ENCODE data around the gene JDP2.

JDP2 gene

DNA sequence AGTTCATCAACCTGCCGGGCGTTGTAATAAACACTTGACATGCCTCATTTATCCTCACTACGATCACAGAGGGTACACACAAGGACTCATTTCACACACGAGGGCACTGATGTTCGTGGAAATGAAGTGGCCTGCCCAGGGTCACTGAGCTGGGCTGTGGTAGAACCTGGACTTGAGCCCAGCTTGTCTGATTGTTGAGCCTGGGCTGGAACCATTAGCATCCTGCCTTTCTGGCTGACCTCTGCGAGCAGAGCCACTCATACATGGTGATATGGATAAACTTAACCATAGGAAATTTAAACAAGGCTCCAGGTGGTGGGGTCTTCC is 16.6 kb upstream of the JDP2 start:
- no peak for DNase-seq

DNA sequence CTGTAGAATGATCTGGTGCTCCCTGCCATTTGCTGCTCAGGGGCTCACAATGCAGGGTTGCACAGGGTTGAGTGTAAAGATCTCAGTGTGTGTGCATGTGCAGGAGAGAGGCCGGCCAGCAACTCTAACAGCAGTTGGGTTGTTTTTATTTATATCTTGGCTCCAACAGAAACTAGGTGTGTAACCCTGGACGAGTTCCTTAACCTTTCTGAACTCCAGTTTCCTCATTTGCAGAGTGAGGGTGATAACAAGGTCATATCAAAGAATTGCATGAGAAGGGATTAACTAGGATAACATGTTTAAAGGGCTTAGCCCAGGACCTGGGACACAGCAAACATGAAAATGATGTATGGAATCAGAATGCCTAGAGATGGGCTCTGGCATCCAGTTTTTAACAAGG is 14.8 kb upstream of the JDP2 start:
- no peak for DNase-seq

DNA sequence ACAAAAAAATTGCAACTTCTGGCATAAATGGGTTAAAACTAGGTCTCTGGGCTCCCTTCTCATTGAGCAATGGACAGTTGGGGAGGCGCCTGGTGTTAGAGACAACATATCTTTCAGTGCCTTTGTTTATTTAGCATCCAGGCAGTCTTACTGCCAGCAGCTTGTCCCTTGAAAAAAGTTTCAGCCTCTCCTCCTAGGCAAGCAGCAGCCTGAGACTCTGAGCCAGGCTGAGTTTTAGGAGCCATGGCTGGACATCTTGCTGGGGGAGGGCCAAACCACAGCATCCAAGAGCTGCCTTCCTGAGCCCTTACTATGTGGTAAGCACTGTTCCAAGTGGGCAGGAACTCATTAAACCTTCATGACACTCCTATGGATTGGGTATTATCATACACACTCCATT is 10.1 kb upstream of the JDP2 start:
- no peak for DNase-seq

DNA sequence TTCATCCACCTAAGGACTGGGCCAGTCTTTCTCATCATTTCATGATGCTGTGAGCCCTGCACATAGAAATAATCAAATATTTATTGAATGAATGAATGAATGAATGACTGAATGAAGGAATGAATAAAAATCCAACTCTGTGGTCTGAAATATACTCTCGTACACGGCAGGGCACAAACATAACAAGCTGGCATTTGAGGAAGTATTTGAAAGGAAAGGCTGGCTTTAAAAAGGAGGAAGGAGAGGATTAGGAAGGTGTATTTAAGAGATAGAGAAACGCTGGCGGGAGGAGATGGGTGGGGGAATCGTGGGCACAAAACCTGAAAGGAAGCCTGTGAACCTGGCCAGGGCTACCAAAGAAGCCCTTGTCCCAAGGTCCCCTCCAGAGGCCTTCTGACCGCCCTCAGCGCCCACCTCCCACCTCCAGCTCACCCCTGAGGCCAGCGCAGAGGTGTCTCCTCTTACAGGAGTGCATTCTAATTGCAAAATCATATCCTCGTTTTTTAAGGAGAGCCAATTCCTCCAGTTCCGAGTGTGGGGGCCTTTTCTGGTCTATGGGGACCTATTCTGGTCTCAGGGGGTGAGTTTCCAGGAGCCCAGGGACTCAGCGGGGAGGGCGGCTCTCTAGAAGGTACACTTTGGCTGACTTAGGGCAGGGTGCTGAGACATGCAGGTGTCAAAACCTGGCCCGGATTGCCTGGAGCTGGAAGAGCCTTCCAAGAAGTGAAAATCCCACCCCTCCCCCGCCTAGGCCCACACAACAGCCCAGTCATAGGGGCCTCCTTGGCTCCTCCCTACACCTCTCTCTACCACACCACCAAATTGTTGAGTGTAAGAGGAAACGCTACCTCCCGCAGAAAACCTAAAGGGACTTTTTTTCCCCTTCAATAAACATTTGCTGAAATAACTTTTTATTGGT is 8.7 kb upstream of the JDP2 start:
- peak; percentile 10 for DNase-seq

DNA sequence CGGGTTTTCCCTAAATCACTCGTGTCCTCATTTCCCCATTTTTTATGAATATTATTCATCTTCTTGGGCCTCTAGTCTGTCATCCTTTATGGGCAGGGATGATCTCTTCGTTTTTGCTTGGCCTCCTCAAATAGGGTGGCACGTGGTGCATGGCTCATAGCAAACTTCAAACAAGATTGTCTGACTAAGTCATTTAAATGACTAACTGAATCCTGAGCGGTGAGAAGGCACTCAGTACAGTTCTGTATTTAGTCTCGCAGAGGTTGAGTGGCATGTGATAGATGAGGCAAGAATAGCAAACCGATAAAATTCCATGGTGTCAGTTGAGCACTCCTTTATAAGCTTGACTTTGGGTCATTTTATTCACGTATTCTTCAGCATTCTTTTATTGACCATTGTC is 5.7 kb upstream of the JDP2 start:
- peak; percentile 86 for DNase-seq

DNA sequence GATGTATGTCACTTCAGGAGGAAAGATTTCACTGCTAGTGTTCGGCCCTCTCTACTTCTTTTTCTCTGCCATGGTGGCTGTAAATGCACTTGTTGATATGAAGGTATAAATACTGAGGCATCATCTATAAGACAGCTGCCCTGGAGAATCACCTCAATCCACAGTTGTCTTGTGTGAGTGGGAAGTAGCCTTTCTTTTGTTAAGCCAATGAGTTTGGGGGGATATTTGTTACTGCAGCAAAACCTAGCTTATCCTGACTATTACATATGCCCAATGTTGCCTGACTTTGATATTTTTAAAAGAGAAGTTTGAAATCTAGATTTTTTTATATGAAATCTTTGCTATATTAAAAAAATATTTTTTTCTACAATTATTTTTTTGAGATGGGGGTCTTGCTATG is 3.3 kb upstream of the JDP2 start:
- no peak for DNase-seq

DNA sequence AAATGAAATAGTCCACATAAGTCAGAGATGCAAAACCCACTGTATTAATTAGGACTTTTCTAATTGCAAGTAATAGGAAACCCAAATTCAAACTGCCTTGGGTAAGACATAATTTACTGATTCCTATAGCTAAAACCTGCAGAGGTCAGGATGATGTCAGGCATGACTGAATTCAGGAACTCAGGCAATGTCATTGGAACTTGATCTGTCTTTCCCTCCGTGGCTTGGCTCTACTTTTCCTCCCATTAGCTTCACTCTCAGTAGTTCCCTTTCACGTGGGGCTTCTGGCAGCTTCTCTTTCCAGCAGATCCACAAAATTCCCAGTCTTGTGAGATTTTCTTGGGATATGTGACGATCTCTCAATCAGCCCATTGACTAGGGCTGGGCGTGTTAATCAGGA is 2.4 kb upstream of the JDP2 start:
- DNase-seq: peak; percentile 27

DNA sequence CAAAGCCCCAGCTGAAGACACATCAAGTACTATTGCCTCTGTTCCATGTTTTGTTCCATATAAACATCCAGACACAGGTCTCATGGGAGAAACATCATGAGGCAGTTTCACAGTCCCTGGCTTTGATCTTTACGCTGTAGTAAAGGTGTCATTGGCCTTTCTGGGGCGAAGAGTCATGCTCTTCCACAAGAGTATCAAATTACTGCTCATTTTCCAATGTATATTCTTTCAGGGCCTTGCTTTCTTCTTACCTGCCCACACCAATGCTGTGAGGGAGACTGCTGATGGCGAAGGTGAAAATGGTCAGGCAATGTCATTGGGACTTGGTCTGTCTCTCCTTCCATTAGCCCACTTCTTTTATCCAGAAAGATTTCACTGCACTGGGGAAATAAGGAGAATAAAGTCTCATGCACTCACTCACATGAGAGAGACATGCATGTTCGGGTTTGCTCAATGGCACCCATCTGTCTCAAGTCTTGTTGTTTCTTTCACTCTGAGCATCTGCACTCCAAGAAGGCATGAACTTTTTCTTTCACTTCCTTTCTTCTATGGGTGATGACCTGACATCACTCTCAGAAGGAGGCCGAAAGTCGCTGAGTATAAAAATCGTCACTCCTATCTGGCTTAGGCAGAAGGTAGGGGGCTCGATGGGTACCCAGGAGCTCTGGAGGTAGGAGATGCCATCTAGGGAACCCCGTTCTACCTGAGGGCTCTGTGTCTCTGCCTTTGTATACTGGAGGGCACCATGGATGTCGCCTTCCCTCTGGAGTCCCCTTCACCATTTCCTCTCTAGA is 1.3 kb upstream of the JDP2 start:
- peak; percentile 94 for DNase-seq

DNA sequence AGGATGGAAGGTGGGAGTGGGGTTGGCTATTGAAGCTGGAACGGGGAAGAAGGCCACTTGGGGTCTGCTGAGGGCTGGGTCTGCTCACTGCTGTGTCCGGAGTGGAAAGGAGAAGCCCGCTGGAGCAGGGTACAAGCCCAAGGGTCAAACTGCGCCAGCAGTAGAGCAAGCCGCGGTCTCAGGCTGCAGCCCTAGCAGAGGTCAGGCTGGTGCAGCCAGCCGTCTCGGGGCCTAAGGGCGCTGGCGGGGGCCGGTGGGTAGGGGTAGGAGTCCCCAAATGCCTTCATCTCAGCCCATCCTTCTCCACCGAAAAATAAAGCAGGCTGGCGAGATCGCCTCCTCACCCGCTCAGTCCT is 718 bp upstream of the JDP2 start:
- peak; percentile 21 for DNase-seq

DNA sequence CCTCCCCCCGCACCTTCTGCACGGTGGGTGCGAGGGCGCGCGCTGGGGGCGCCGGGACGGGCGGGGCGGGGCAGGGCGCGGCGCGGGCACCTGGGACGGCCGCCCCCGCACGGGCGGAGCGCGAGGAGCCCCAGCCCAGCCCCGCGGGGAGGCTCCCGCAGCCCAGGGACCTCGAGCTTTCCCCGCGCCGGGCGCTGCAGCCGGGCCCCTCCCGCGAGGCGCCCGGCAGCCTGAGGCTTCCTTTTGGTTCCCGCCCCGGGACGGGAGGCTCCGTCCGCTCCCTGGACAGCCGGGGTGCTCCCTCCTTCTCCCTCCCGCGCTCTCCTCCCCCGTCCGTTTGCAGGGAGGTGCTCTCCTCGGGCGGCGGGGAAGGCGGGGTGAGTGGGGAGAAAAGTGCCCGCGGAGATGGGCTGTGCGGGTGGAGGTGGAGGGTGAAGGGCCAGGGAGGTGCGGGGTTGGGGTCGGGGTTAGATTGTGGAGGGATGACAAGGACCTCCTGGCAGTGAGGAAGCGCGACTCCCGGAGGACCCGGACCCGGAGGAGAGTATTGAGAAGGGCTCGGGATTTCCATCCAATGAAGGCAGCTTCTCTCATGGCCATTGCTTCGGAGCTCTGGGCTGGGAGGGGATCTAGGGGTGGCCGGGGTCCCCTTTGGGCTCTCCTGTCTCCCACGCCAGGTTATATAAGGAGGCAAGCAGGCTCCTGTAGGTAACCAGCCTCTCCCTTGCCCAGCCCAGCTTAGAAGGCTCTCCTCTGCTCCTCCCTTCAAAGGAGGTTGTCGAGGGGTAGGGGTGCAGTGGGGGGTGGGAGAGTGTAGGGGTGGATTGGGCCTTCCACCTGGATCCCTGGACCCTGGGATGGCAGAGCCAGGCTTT is 645 bp downstream of the JDP2 start:
- DNase-seq: peak; percentile 24

DNA sequence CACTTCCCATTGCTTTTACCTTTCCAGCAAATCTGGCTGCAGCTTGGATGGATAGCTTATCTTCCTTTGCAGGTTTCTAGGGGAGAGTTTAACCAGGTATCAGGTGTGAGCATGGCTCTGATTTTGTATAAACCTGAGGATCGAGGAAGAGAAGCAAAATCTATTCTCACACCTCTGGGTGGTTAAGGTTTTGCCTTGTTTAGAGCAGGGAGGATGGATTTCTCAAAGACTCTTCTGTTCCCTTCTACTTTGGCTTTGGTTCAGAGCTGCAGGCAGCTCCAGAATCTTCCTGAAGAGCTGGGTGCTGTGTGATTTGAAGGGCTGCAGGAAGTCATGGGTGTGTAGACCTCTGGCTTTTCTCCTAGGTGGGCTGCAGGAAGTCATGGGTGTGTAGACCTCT is 1.7 kb downstream of the JDP2 start:
- DNase-seq: no peak

DNA sequence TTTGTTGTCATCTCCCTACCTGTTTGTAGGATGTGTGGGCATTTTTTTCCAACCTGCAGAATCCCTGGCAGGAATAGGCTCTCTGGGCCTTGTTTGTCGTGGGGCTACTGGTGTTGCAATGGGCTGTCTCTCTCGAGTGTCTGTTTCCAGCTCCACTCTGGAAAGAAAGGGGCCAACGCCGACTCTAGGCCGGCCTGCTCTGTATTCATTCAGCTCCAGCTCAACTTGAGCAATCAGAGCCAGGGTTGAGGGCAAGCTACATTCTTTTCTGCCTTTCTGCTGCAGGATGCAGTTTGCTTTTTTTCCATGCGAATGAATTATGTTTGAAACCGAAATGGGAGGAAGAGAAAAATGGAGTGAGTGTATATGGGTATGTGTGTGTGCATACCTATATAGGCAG is 2.3 kb downstream of the JDP2 start:
- DNase-seq: no peak

DNA sequence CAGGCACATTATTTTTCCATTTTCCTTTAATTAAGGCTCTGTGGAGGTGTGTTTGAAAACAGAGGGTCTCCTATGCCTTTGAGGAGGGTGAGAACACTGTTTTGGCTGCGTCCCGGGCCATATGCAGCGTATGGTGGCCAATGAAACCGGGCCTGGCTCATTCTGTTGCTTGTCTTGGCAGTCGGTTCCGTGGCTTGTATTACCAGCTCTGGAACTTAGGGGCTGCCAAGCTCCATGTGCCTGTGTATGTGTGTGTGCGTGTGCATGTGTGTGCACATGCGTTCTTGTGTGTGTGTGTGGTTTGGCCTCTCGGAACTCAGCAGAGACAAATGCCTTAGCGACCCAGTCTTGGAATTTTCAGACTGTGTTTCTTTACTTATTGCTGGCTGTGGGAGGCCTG is 2.7 kb downstream of the JDP2 start:
- no peak for DNase-seq

DNA sequence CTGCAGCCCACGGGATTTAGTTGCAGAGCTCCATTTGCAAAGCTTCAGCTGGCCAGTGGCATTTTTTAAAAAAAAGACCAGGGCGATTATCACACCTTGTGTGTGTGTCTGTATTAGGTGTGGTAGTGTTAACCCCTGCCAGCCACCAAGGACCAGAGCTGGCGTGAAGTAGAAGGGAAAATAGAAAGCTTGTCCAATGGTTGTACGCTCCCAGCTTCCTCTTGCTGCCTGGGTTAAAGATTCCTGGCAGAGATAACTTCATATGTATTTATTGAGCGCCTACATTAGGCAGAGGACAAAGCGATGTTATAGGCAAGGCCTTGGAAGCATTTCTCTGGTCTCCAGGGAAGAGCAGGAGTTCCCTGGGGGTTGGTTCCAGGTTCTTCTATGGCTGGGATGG is 3.2 kb downstream of the JDP2 start:
- no peak for DNase-seq

DNA sequence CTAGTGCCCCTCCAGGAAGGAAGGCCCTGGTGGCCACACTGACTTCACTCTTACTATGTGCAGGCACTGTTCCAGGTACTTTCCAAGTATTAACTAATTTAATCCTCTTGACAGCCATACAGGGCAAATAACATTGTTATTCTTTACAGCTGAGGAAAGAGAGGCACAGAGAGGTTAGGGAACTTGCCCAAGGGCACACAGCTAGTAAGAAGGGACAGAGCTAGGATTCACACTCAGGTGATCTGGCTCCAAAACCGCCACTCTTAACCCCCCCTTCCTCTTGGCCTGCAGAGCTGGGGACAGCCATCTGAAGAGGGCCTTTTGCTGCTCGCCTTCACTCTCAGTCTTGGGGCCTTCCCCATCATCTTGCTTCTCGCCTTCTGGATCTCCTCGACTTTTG is 4.0 kb downstream of the JDP2 start:
- DNase-seq: no peak

DNA sequence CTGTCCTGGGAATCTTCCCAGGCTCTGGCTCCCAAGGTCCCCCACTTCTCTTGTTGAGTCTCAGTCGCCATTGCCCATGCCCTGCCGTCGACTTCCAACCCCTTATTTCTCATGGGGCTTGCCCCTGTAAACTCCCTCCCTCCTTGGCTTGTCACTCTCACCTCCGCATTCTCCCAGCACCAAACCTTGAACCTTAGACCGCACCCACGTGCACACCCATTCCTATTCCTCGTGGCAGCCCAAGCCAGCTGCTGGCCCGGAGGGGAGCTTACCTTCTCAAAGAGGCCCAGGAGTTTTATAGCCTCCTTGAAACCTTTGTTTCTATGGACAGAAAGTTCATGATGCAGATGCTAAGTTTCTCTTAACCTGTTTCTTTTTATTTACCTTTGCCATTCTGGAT is 4.6 kb downstream of the JDP2 start:
- no peak for DNase-seq

DNA sequence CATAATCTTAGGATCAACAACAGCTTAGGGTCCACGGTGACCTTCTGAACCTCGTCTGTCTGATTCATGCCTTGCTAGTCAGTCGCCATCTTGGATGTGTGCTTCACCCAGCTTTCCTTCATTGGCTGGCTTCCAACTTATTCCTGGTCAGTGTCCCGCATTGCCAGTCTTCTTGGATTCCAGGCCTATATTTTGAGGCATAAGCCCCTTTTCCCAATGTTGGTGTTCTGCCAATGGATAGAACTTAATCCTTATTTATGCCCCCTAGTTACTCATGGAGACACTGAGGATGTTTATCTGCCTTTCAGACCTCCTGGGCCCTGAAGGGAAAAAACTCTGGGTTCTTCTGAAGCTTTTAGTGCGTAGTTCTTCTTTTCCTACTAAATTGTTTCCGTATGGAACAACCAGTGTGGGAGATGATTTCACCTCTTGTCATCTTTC is 5.8 kb downstream of the JDP2 start:
- DNase-seq: no peak

DNA sequence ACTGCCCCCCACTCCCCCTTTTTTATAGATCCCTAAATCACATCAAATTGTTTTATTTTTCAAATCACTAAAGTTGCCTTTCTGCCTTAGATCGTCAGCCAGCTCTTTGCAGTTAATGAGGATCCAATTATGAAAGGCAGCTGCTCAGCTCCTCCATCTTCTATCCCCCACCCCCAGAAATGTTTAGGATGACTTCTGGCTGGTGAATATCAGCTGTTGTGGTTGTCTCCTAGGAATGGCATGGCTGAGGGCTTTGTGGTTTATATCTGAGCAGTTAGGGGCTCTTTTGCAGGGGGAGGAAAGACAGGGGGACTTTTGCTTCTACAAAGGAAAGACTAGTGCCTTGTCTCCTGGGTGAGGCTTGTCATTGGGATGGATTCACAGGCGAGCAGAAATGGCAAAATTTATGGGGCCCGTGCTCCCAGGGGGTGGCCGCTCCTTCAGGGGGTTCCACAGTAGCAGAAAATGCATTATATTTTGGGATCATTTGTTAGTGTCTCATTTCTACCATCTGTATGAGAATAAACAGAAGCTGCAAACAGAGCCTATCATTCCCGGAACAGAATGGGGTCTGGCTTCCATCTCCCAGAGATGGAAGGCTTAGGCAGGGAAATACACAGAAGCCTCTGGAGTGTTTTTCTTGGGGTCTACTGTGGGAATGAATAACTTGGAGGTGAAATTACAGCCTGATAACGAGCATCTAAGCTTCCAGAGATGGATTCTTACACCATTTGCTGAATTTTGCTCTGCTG is 6.5 kb downstream of the JDP2 start:
- DNase-seq: no peak

DNA sequence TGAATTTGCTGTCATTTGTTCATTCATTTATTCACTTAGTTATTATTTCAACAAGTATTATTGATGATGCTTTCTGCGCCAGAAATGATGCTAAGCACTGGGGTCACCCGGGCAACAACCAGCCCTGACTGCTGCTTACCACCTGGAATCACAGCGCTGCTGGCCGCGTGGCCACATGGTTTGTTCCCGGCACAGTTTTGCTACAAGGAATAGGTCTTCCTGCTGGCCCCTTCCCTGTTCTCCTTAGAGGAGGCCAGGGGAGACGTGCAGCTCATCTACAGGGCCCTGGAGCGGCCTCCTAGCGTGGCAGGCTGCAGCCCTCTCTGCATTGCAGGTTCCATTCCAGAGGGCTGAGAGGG is 7.0 kb downstream of the JDP2 start:
- DNase-seq: no peak

DNA sequence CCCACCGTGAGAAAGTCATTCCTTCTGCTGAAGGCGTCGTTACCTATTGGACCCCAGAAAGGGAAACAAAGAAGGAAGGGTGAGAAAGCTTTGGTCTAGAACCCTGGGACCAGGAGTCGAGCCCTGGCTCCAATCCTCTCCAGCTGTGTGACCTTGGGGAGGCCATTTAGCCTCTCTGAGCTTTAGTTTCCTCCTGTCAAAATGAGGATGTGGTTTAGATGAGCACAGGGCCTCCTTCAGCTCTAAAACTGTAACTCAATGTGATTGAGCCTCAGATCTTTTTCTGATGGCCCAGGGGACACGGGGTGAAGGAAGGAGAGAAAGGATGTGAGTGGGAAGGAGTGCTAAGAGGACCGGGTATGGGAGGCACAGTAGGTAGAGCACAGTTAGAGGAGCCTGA is 7.7 kb downstream of the JDP2 start:
- peak; percentile 24 for DNase-seq

DNA sequence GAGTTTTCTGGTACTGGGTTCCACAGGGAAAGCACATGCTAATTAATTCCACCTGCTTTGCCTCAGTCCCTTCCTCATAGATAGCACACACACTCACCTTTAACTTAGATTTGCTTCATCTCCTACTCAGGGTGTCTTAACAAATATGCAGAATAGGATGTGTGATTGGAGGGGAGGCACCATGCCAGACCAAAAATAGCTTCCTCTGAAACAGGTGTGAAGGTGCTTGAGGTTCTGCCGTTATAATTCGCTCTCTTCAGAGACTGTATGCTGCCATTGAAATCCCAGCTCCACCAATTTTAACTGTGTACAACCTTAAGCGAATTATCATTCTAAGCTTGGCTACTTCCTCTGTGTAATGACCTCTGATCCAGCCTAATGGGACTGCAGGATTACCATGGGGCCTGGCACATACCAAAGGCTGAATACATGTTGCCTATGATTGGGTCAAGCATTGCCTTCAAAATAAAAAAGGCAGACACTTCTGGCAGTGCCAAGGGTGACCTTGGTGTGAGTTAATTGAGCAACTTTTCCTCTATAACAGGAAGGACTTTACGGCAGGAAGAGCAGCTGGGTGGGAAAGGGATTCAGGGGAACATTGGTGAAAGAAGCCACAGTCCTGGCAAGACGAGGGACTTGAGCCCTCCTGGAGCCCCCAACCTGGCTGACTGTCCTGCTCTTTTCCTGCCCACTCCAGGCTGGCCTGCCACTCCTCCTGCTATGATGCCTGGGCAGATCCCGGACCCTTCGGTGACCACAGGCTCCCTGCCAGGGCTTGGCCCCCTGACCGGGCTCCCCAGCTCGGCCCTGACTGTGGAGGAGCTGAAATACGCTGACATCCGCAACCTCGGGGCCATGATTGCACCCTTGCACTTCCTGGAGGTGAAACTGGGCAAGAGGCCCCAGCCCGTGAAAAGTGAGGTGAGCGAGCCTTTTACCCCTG is 9.7 kb downstream of the JDP2 start:
- no peak for DNase-seq

All from inflammatory macrophage treated with lipopolysaccharide for 4 hours (primary cell).